PFSK-1 (cell line): ENCODE results near the gene ZFYVE27.

Experiments used
- FOXP2 ChIP-seq: optimal IDR thresholded peaks from 2 replicates; pipeline ENCODE3; 2011; ENCODE audit warnings: borderline replicate concordance, control low read depth, inconsistent platforms; ENCODE audit not compliant: insufficient read depth; ENCODE audit errors: extremely low read length, extremely low read depth
- POLR2AphosphoS5 ChIP-seq: IDR thresholded peaks from 2 replicates; pipeline ENCODE4 v1.6.1; 2012; ENCODE audit warnings: low read depth, mild to moderate bottlenecking, control low read depth, low read length, moderate library complexity
- REST ChIP-seq, 2 experiments: IDR thresholded peaks; 2 replicates each; pipeline versions ENCODE4 v1.6.1 to v1.8.0; 2011 to 2012; ENCODE audit warnings: low read depth in 2 of 2, low read length in 2 of 2, control low read depth in 1 of 2, inconsistent platforms in 1 of 2, mild to moderate bottlenecking in 1 of 2, moderate library complexity in 1 of 2; ENCODE audit not compliant: insufficient read depth in 1 of 2
- SIN3A ChIP-seq: IDR thresholded peaks from 2 replicates; pipeline ENCODE4 v1.6.1; 2012; ENCODE audit warnings: mild to moderate bottlenecking, low read length, moderate library complexity, borderline replicate concordance; ENCODE audit not compliant: insufficient read depth
- TAF1 ChIP-seq: IDR thresholded peaks from 2 replicates; pipeline ENCODE4 v1.6.1; 2012; ENCODE audit warnings: low read length, control low read depth, borderline replicate concordance; ENCODE audit not compliant: insufficient read depth

Gene ZFYVE27

GRCh38 chr10:97734021-97734420, 2.9 kb upstream of the ZFYVE27 start:
- TF ChIP-seq FOXP2 (no peak), SIN3A (no peak)

DNA sequence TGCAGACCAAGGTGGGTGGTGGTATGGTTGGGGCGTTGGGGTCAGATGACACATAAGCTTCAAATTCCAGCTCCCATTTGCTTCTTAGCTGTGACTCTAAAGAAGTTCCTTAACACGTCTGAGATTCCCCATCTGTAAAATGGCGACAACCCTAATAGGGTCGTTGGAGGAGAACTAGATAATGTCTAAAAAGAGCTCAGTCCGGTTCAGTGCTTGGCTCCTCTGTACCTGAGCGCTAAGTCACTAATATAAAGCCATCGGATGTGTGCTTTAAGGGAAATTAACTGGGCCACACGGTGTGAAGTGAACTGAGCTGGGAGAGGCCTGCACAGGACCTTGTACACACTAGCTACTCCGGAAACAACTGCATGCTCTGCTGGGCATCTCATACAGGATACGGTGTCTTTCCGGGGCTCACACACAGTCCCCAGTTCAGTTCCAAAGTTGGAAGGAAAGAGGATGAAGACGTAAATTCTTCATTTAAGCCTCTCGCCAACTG, 476 bp upstream of the ZFYVE27 start:
- TF ChIP-seq POLR2AphosphoS5 (no peak), FOXP2 (no peak), REST (IDR thresholded peaks at IDR 0.05; ENCODE audit: insufficient read depth in 1 of 2, low read depth in 2 of 2, low read length in 2 of 2) (no peak), SIN3A (no peak), TAF1 (no peak)

- no peak for TF ChIP-seq SIN3A
- no peak for TF ChIP-seq TAF1
- no peak for TF ChIP-seq REST (IDR thresholded peaks at IDR 0.05; ENCODE audit: insufficient read depth in 1 of 2, low read depth in 2 of 2, low read length in 2 of 2)
- TF ChIP-seq POLR2AphosphoS5, result no peak
- no peak for TF ChIP-seq FOXP2
Measured at GRCh38 chr10:97737770-97738265, 890 bp downstream of the ZFYVE27 start.

DNA sequence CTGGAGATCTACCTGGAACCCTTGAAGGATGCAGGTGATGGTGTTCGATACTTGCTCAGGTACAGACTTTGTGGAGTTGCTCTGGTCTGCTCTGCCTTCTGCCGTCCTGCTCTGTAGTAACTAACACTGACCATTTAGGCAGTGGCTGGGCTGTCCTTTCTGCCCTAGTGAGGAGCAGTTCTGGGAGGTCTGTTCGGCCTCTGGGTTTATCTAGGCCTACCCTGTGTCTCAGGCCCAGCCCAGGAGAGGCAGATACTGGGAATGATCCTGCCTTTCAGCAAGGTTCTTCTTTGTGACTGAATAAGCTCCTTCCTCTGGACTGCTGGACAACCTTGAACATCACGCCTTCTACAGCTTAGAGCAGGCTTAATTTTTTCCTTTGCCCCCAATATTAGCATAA, 1.7 kb downstream of the ZFYVE27 start:
- TF ChIP-seq SIN3A (no peak), REST (IDR thresholded peaks at IDR 0.05; ENCODE audit: insufficient read depth in 1 of 2, low read depth in 2 of 2, low read length in 2 of 2) (no peak), TAF1 (no peak), POLR2AphosphoS5 (no peak), FOXP2 (no peak)

DNA sequence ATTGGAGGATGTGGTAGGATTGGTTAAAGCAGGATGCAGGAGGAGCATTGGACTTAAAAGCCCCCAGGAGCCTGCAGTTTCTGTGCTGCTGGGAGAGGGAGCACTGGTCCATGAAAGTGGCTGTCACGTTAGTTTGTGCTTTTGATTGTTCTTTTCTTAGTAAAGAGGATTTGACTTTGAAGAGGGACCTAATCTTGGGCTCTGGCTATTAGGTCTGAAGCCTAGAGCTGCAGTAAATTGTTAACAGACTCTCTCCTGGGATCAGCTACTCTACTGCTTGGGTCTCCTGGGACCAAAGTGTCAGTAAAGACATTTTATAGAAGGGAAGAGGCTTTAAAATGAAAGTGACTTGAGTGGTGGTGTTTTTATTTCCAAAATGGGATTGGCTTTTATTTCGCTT, 3.7 kb downstream of the ZFYVE27 start:
- no peak for TF ChIP-seq REST (IDR thresholded peaks at IDR 0.05; ENCODE audit: insufficient read depth in 1 of 2, low read depth in 2 of 2, low read length in 2 of 2)
- TF ChIP-seq POLR2AphosphoS5, result no peak
- TF ChIP-seq FOXP2, result no peak
- no peak for TF ChIP-seq TAF1
- no peak for TF ChIP-seq SIN3A
